Vagina (tissue), 2 donors: ENCODE data around the gene NRBF2. TPM values are rescaled to one million over a fixed set of nuclear protein-coding genes. Genes with fewer than 3 reads are reported as not detected.

Experiments used
- DNase-seq, 2 donors: peaks; one replicate each; pipeline ENCODE4 v3.0.0-alpha.2; 2017; ENCODE audit errors: extremely low spot score in 2 of 2
- H3K27ac ChIP-seq: fragments of 200-600 bp; sonication (generic); one replicate; pipeline ENCODE4 v1.5.1; 2019
- H3K27me3 ChIP-seq: fragments of 200-600 bp; sonication (generic); one replicate; pipeline ENCODE4 v1.5.1; 2019
- H3K36me3 ChIP-seq, 2 donors: fragments of 200-600 bp; sonication (generic); one replicate each; pipeline ENCODE4 v1.5.1; 2017 to 2019
- H3K4me1 ChIP-seq: fragments of 200-600 bp; sonication (generic); one replicate; pipeline ENCODE4 v1.5.1; 2019
- H3K4me3 ChIP-seq, 2 donors: fragments of 200-600 bp; sonication (generic); 1 replicate in 1 of 2; 2 replicates in 1 of 2; pipeline ENCODE4 v1.5.1; 2016 to 2019
- H3K9me3 ChIP-seq: fragments of 200-600 bp; sonication (generic); one replicate; pipeline ENCODE4 v1.5.1; 2019
- POLR2A ChIP-seq, 2 donors: fragments of 450-650 bp; IDR thresholded peaks; one replicate each; pipeline ENCODE4 v1.6.1; 2017; ENCODE audit warnings: antibody characterized with exemption in 2 of 2, mild to moderate bottlenecking in 2 of 2, moderate library complexity in 2 of 2
- POLR2AphosphoS5 ChIP-seq, 2 donors: sonication (generic); formaldehyde crosslinking; IDR thresholded peaks; one replicate each; pipeline ENCODE4 v1.9.0; 2017; ENCODE audit warnings: antibody characterized with exemption in 2 of 2, mild to moderate bottlenecking in 2 of 2, low read depth in 1 of 2; ENCODE audit not compliant: insufficient read depth in 1 of 2
- intact Hi-C: fragments of 100-400 bp; cut with DNase I; formaldehyde crosslinking; loops from one replicate; pipeline ENCODE4 v1.15.1; 2023
- total RNA-seq: library from RNA; depleted of rRNA; stranded (reverse); fragments of >200 nt; gene quantifications from one replicate; pipeline ENCODE4 v1.2.3, GENCODE V29; 2016
- TF ChIP-seq, protein P1 (sequence below), 3 experiments: fragments of 450-650 bp in 2 of 3; fragments of 200-600 bp in 1 of 3; sonication (generic) in 1 of 3; IDR thresholded peaks; one replicate each; pipeline ENCODE4 v1.5.1; 2017 to 2019; ENCODE audit warnings: antibody characterized with exemption in 3 of 3, mild to moderate bottlenecking in 2 of 3, moderate library complexity in 2 of 3

The NRBF2 gene
- total RNA-seq, 1 donor from 2014 or later, result 16.5 TPM

DNA sequence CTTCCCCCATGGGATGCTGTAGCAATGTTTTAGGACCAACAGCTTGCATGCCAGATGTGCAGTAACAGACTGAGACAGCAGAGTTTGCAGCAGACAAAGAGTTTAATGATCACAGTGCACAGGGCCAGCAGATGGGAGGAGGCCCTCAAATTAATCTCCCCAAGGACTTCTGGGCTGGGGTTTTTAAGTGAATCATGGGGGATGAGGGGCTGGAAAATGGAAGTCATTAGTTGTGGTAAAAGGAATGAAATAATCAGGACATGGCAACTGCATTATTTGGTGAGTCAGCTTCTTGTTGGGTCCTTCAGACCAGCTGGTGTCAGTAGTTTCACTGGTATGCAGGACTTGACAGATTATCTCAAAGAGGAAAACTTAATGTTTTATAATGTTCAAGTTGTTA is 12.6 kb upstream of the NRBF2 start:
- Histone ChIP-seq H3K9me3 (no peaks in the 10 kb centered on the region), H3K27ac (no peak overlapping the region), H3K27me3 (no peaks in the 10 kb centered on the region), H3K36me3 (no peaks in the 10 kb centered on the region), H3K4me3 (no peak overlapping the region), H3K4me1 (peaks cover 9% of the 10 kb centered on the region)
- intact Hi-C loops, result no loop called here
- DNase-seq, result no peak
- no peak for TF ChIP-seq POLR2A (IDR thresholded peaks at IDR 0.05)
- no peak for TF ChIP-seq POLR2AphosphoS5 (IDR thresholded peaks at IDR 0.05; ENCODE audit: insufficient read depth in 1 of 2, low read depth in 1 of 2)
- TF ChIP-seq, protein P1, sequence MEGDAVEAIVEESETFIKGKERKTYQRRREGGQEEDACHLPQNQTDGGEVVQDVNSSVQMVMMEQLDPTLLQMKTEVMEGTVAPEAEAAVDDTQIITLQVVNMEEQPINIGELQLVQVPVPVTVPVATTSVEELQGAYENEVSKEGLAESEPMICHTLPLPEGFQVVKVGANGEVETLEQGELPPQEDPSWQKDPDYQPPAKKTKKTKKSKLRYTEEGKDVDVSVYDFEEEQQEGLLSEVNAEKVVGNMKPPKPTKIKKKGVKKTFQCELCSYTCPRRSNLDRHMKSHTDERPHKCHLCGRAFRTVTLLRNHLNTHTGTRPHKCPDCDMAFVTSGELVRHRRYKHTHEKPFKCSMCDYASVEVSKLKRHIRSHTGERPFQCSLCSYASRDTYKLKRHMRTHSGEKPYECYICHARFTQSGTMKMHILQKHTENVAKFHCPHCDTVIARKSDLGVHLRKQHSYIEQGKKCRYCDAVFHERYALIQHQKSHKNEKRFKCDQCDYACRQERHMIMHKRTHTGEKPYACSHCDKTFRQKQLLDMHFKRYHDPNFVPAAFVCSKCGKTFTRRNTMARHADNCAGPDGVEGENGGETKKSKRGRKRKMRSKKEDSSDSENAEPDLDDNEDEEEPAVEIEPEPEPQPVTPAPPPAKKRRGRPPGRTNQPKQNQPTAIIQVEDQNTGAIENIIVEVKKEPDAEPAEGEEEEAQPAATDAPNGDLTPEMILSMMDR (IDR thresholded peaks at IDR 0.05), result no peak

DNA sequence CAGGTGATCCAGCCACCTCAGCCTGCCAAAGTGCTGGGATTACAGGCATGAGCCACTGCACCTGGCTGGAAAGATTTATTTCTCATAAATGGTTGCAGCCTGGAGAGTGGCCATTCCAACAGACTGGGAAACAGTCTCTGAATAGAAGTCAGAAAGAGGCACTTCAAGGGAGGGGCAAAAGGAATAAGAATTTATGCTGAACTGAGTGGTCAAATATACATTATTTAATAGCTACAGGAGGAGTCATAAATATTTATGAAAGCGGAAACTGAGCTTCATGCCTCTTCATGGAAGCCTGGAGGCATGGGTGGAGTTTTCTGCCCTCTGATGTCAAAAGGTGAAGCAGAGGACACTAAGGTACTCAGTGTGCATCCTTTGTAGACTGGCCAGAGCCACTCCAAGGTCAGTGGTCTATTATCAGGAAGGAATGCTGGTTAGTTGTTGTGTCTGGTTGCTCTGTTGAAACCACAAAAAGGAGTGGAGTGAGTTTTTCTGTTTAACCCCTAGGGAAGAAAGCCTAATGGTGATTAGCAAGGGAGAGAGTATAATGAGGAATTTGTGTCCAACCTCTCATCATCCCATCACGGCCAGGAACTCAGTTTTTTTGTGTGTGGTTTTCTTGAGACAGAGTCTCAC is 9.3 kb upstream of the NRBF2 start:
- TF ChIP-seq POLR2AphosphoS5 (IDR thresholded peaks at IDR 0.05; ENCODE audit: insufficient read depth in 1 of 2, low read depth in 1 of 2) (no peak), POLR2A (IDR thresholded peaks at IDR 0.05) (no peak)
- TF ChIP-seq, protein P1 (IDR thresholded peaks at IDR 0.05), result no peak
- Histone ChIP-seq H3K4me3 (no peak overlapping the region), H3K36me3 (no peaks in the 10 kb centered on the region), H3K27ac (no peak overlapping the region), H3K27me3 (no peaks in the 10 kb centered on the region), H3K4me1 (no peaks in the 10 kb centered on the region), H3K9me3 (no peaks in the 10 kb centered on the region)
- intact Hi-C loops, result no loop called here
- DNase-seq, result no peak

DNA sequence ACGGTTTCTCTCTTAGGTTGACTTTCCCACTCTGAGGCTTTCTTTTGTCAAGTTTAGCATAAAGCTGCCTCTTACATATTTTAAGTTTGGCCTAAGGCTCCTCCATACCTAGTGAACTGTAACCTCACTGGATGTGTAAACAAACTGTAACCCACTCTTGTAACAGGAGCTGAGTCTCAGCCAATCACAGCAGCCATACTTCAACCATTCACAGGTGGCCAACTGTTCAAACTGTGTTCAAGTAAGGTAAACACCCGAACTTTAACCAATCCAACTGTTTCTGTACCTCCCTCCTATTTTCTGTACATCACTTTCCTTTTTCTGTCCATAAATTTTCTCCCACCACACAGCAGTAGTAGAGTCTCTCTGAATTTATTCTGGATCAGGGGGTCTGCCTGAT is 7.7 kb upstream of the NRBF2 start:
- no peak for DNase-seq
- H3K27me3 ChIP-seq, result no peaks in the 10 kb centered on the region
- H3K36me3 ChIP-seq, result no peaks in the 10 kb centered on the region
- TF ChIP-seq, protein P1 (IDR thresholded peaks at IDR 0.05), result no peak
- TF ChIP-seq POLR2AphosphoS5 (IDR thresholded peaks at IDR 0.05; ENCODE audit: insufficient read depth in 1 of 2, low read depth in 1 of 2), result no peak
- no peak for TF ChIP-seq POLR2A (IDR thresholded peaks at IDR 0.05)
- intact Hi-C loops, result no loop called here
- no peaks in the 10 kb centered on the region for H3K9me3 ChIP-seq
- no peak overlapping the region for H3K4me3 ChIP-seq
- H3K4me1 ChIP-seq, result no peaks in the 10 kb centered on the region
- no peak overlapping the region for H3K27ac ChIP-seq

DNA sequence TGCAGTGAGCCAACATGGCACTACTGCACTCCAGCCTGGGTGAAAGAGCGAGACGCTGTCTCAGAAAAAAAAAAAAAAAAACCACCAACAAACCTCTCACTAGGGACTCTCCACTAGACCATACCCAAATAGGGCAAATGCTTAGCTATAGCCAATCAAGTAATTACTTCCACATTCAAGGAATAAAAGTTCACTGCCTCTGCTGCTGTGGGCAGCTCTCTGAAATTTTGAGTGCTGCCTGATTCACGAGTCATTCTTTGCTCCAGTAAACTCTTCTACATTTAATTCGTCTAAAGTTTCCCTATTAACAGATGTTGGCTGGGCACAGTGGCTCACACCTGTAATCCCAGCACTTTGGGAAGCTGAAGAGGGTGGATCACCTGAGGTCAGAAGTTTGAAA is 4.7 kb upstream of the NRBF2 start:
- Histone ChIP-seq H3K27me3 (no peaks in the 10 kb centered on the region), H3K4me3 (no peak overlapping the region), H3K27ac (no peak overlapping the region), H3K9me3 (no peaks in the 10 kb centered on the region), H3K36me3 (no peaks in the 10 kb centered on the region), H3K4me1 (no peaks in the 10 kb centered on the region)
- intact Hi-C loops, result no loop called here
- TF ChIP-seq, protein P1 (IDR thresholded peaks at IDR 0.05), result no peak
- TF ChIP-seq POLR2A (IDR thresholded peaks at IDR 0.05) (no peak), POLR2AphosphoS5 (IDR thresholded peaks at IDR 0.05; ENCODE audit: insufficient read depth in 1 of 2, low read depth in 1 of 2) (no peak)
- no peak for DNase-seq

DNA sequence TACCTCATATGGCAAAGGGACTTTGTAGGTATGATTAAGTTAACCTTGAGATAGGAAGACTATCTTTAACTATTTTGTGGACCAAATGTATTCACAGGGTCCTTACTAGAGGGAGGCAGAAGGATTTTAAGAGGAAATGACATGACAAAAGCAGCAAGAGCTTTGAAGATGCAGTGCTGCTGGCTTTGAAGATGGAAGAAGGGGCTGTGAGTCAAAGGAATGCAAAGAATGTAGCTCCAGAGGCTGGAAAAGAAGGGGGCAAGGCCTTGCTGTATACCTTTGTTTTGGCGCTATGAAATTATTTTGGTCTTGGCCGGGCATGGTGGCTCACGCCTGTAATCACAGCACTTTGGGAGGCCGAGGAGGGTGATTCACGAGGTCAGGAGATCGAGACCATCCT is 3.2 kb upstream of the NRBF2 start:
- no peak for DNase-seq
- no peaks in the 10 kb centered on the region for H3K36me3 ChIP-seq
- TF ChIP-seq POLR2A (IDR thresholded peaks at IDR 0.05) (no peak), POLR2AphosphoS5 (IDR thresholded peaks at IDR 0.05; ENCODE audit: insufficient read depth in 1 of 2, low read depth in 1 of 2) (no peak)
- TF ChIP-seq, protein P1 (IDR thresholded peaks at IDR 0.05), result no peak
- H3K27ac ChIP-seq, result no peak overlapping the region
- no peak overlapping the region for H3K4me3 ChIP-seq
- H3K9me3 ChIP-seq, result no peaks in the 10 kb centered on the region
- H3K4me1 ChIP-seq, result peaks cover 12% of the 10 kb centered on the region
- no peaks in the 10 kb centered on the region for H3K27me3 ChIP-seq
- intact Hi-C loops, result no loop called here
